Left renal pelvis (tissue), 4 donors: ENCODE results near the gene HAND1. TPM values are rescaled to one million over a fixed set of nuclear protein-coding genes. Genes with fewer than 3 reads are reported as not detected.

ENCODE experiments used
- DNase-seq, 4 donors: peaks; one replicate each; pipeline ENCODE4 v3.0.0-alpha.2; 2013; ENCODE audit warnings: low read depth in 4 of 4, low spot score in 3 of 4
- polyA plus RNA-seq, 4 donors: library from polyadenylated mRNA; unstranded; fragments of 120-200 nt; gene quantifications; one replicate each; pipeline ENCODE4 v1.2.1, GENCODE V29; 2013; ENCODE audit not compliant: insufficient read length in 4 of 4

Gene HAND1
- polyA plus RNA-seq, 4 donors, result 0.08 to 0.13 TPM; not detected in 2

DNA sequence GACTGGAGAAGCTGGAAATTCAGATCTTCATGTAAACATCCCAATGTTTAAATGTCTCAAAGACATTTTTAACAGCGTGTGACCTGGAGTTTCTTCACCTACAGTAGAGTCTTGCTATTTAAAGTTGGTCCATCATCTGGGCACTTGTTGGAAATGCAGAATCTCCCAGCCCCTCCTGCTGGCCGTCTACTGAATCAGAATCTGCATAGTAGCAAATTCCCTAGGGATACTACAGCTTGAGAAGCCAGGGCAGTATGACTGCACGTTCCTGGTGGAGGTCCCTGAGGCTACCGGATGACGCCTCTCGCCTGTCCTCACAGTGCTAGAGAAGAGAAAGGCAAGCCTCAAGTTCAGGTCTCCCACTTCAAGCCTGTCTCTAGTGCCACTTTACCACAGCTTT is 16.5 kb downstream of the HAND1 start:
- no peak for DNase-seq

DNA sequence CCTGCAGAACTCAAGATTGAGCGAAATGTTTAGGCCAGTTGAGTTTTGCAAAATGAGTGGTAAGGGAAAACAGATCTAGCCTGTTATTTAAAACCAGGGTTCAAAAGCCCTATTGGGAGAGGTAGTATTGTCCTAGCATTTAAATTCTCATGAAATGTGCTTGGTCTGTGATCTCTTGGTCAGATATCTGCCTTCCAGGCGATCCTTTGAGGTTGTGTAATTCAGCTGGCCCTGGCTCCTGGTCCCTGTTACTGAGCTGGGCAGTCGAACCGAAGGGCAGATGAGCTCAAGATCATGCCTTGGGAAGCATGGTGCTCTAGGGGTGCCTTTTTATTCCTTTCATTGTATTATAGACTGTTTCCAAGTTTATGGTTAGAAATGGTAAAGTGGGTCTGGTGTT is 17.9 kb downstream of the HAND1 start:
- no peak for DNase-seq

DNA sequence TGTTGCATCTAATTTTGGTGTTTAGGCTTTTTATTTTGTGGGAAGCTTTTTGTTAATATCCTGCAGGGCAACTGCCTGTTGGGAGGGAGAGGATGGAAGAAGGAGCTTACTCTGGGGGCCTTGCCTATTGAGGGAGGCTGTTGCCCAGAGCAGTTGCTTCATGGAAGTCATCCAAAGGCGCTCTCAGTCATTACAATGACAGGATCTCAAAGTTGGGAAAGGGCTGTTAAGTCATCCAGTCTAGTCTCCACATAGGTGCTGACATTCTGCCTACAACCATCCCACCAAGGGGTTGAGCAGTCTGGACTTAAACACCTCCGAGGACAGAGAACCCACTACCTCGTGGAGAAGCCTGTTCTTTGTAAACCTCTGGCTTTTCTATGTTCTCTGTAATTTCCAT is 19.0 kb downstream of the HAND1 start:
- no peak for DNase-seq

GRCh38 chr5:154456540-154456939 is 21.5 kb downstream of the HAND1 start:
- no peak for DNase-seq

- no peak for DNase-seq
These were observed 22.4 kb downstream of the HAND1 start for GRCh38 chr5:154455585-154455984.

- DNase-seq, result no peak
These were observed 26.1 kb downstream of the HAND1 start for GRCh38 chr5:154451957-154452356.

GRCh38 chr5:154449786-154450185 is 28.2 kb downstream of the HAND1 start:
- DNase-seq, result no peak

- no peak for DNase-seq
These were observed 30.8 kb downstream of the HAND1 start for GRCh38 chr5:154447089-154447725.

- DNase-seq, result peak in 2 of 4 donors; percentile 40 to 50
These were observed 31.6 kb downstream of the HAND1 start for GRCh38 chr5:154446195-154447088.

DNA sequence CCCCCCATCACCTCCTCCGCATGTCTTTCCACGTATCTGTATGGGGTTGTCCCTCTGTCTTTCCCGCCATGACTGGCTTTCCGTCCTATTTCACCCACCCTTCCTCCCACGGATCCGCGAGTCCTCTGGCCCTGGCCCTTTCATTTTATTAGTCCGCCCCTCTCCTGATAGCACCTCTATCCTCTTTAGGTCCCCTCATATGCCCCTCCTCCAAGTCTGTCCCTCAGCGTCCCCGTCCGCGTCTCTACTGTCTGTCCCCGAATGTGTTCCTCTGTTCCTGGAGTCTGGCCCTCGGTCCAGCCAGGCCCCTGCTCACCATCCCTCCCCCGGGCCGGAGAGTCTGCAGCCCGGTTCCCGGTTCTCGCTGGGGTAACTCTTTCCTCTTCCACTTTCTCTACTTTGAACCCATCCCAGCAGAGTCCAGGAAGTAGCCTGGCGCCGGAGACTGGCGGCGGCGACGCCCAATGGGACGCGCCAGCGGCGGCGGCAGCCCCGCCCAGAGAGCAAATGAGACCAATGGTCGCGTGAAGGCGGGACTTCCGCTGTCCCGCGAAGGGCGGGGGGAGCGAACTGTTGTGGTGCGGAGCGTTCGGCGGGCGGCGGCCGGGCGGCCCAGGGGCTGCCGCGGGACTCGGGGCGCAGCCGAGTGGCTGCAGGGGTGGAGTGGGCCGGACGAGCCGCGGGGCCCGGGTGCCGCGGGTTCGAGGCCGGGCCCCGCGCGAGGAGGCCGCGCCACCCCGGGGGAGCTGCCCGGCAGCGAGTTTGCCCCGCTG is 32.4 kb downstream of the HAND1 start, which contains the start of gene SAP30L:
SAP30L (plus strand) TSS at position 576 of the 773 bp plus-strand sequence. CDS start 608 bp downstream, outside the sequence.
- peak; percentile 83 to 87 (median 85) for DNase-seq

GRCh38 chr5:154444556-154445421 is 33.2 kb downstream of the HAND1 start:
- no peak for DNase-seq

DNA sequence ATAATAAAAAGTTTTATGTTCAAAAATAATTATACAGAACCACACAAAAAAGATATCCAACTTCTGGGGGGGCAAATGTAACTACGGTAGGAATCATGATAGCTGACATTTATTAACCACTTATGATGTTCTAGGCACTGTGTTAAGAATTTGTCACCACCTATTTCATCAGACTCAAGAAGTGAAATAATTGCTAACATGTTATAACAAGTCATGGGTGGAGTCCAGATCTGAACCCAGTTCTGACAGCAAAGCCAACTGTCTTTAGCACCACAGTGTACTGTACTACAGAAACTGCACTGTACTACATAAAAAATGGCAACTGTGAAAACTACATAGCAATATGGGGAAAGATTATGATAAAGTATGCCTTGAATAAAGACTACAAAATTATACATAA is 35.2 kb downstream of the HAND1 start:
- no peak for DNase-seq

DNA sequence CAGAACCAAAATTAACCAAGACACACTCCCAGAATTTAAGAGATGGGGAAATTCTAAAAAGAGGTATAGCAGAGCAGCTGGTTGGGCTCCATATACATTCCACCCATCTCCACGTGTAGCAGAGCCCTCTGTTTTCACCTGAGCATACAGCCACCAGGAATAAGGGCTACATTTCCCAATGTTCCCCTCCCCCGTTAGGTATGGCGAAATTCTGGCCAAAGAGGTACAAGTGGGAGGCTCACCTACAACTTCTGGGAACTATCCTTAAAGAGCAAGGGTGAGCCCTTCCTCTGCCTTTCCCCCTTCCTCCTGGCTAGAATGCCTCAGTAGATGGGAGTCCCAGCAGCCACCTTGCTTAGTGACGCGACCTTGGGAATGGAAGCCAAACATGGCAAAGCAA is 37.5 kb downstream of the HAND1 start:
- DNase-seq, result no peak

DNA sequence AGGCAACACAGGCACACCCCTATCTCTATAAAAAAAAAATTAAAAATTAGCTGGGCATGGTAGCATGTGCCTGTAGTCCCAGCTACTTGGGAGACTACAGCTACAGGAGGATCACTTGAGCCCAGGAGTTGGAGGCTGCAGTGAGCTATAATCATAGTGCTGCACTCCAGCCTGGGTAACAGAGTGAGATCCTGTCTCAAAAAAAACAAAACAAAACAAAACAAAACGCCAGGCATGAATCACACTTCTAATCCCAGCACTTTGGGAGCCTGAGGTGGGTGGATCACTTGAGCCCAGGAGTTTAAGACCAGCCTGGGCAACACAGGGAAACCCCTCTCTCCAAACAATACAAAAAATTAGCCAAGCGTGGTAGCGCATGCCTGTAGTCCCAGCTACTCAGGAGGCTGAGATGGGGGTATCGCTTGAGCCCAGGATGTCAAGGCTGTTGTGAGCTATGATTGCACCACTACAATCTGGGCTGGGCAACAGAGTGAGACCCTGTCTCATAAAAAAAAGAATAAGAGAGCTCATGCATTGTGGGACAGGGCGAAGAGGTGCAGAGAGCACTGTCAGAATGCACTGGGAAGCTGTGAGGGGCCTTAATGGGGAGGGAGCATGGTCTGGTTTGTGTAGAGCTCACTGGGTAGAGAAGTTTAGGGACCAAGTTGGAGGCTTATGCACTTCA is 40.6 kb downstream of the HAND1 start:
- DNase-seq, result no peak

DNA sequence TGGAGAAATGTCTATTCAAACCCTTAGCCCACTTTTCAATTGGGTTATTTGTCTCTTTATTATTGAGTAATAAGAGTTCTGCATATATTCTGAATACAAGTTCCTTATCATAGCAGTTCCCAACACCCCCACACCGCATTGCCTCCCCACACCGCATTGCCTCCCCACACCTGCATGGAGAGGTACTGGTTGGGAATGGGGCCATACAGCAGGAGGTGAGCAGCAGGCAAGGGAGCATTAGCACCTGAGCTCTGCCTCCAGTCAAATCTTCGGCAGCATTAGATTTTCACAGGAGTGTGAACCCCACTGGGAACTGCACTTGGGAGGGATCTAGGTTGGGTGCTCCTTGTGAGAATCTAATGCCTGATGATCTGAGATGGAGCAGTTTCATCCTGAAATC is 42.8 kb downstream of the HAND1 start:
- DNase-seq, result no peak

- no peak for DNase-seq
These were observed 46.9 kb downstream of the HAND1 start for GRCh38 chr5:154430961-154431630.

DNA sequence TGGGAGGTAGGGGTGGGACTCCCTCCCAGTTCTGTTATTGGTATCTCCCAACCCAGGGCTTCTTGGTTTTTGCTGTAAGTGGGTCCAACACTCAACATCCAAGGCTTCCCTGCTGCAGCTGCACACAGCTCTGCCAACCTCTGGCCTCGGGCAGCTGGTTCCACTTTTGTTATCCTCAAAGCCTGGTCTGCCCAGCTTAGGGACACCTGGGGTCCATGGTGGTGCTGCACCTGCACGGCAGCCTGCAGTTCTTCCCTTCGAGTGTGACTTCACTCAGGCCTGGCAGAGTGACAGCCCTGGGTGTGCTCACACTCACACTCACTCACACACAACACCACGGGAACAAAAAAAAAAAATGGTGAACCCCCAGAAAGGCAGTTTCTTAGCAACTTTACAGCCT is 47.6 kb downstream of the HAND1 start:
- DNase-seq, result no peak

GRCh38 chr5:154429341-154429740 is 48.7 kb downstream of the HAND1 start:
- DNase-seq, result no peak

- DNase-seq, result no peak
These were observed 49.8 kb downstream of the HAND1 start for GRCh38 chr5:154428208-154428607.
